Astrocyte (in vitro differentiated cells and primary cell): ENCODE data around the gene CLMN. TPM values are rescaled to one million over a fixed set of nuclear protein-coding genes. Genes with fewer than 3 reads are reported as not detected.

Experiments used
- DNase-seq: peaks from one replicate; pipeline ENCODE4 v3.0.0-alpha.2; 2010; ENCODE audit warnings: low read depth
- FAIRE-seq: peaks from 2 replicates; lab custom pipeline; 2011; peaks lifted over from hg19 to GRCh38; lab: Jason Lieb, UNC
- H2AFZ ChIP-seq: 2 replicates; pipeline ENCODE4 v1.6.0; 2012; ENCODE audit warnings: low read depth, low read length, inconsistent platforms
- H3K27ac ChIP-seq: 2 replicates; pipeline ENCODE4 v1.5.1; 2011; ENCODE audit warnings: low read depth, low read length, inconsistent platforms
- H3K27me3 ChIP-seq: 2 replicates; pipeline ENCODE4 v1.6.0; 2011; ENCODE audit warnings: low read length, inconsistent platforms; ENCODE audit not compliant: insufficient read depth
- H3K36me3 ChIP-seq: 2 replicates; pipeline ENCODE4 v1.5.1; 2011; ENCODE audit warnings: low read length, inconsistent platforms; ENCODE audit not compliant: insufficient read depth
- H3K4me1 ChIP-seq: 2 replicates; pipeline ENCODE4 v1.5.1; 2011; ENCODE audit warnings: low read length, inconsistent platforms; ENCODE audit not compliant: insufficient read depth
- H3K4me2 ChIP-seq: 2 replicates; pipeline ENCODE4 v1.6.0; 2012; ENCODE audit warnings: low read length, inconsistent platforms
- H3K4me3 ChIP-seq: 2 replicates; pipeline ENCODE4 v1.5.1; 2011; ENCODE audit warnings: low read depth, mild to moderate bottlenecking, low read length, inconsistent platforms; ENCODE audit not compliant: insufficient read depth
- H3K79me2 ChIP-seq: 2 replicates; pipeline ENCODE4 v1.6.0; 2012; ENCODE audit warnings: mild to moderate bottlenecking, low read length, inconsistent platforms; ENCODE audit not compliant: insufficient read depth
- H3K9ac ChIP-seq: 2 replicates; pipeline ENCODE4 v1.6.0; 2012; ENCODE audit warnings: mild to moderate bottlenecking, low read length, inconsistent platforms
- H3K9me3 ChIP-seq: 2 replicates; pipeline ENCODE4 v1.5.1; 2012; ENCODE audit warnings: low read depth, mild to moderate bottlenecking, low read length, inconsistent platforms; ENCODE audit not compliant: insufficient read depth
- H4K20me1 ChIP-seq: 2 replicates; pipeline ENCODE4 v1.6.0; 2012; ENCODE audit warnings: low read length, inconsistent platforms; ENCODE audit not compliant: insufficient read depth
- H3K27ac Mint-ChIP-seq: one replicate; pipeline ENCODE4 v1.8.0; 2021; ENCODE audit warnings: mild to moderate bottlenecking, mixed read lengths; ENCODE audit not compliant: unreplicated experiment
- H3K27me3 Mint-ChIP-seq: one replicate; pipeline ENCODE4 v1.8.0; 2021; ENCODE audit warnings: low read depth, mixed read lengths; ENCODE audit not compliant: unreplicated experiment
- H3K36me3 Mint-ChIP-seq: one replicate; pipeline ENCODE4 v1.8.0; 2021; ENCODE audit warnings: low read depth, mixed read lengths; ENCODE audit not compliant: unreplicated experiment
- H3K4me1 Mint-ChIP-seq: one replicate; pipeline ENCODE4 v1.8.0; 2021; ENCODE audit warnings: low read depth, mixed read lengths; ENCODE audit not compliant: unreplicated experiment
- H3K4me3 Mint-ChIP-seq: one replicate; pipeline ENCODE4 v1.8.0; 2021; ENCODE audit warnings: mild to moderate bottlenecking, moderate library complexity, mixed read lengths; ENCODE audit not compliant: unreplicated experiment
- H3K9me3 Mint-ChIP-seq: one replicate; pipeline ENCODE4 v1.8.0; 2021; ENCODE audit warnings: mild to moderate bottlenecking, mixed read lengths; ENCODE audit not compliant: unreplicated experiment
- CTCF ChIP-seq: IDR thresholded peaks from 2 replicates; pipeline ENCODE4 v1.5.1; 2011; ENCODE audit warnings: low read depth, mild to moderate bottlenecking, inconsistent platforms, low read length, moderate library complexity; ENCODE audit not compliant: insufficient read depth
- EZH2 ChIP-seq: IDR thresholded peaks from 2 replicates; pipeline ENCODE4 v1.6.1; 2012; ENCODE audit warnings: mild to moderate bottlenecking, low read length, inconsistent platforms; ENCODE audit not compliant: insufficient read depth
- total RNA-seq: library from RNA; stranded (reverse); gene quantifications from 2 replicates; pipeline ENCODE4 v1.2.1, GENCODE V29; 2021

The CLMN gene
- total RNA-seq, 1 donor from 2014 or later = 14.0 TPM

GRCh38 chr14:95345032-95345431, 25.3 kb upstream of the CLMN start:
- no peak overlapping the region for H3K9ac ChIP-seq
- no peak overlapping the region for H2AFZ ChIP-seq
- Mint-ChIP-seq H3K4me3 (no peak overlapping the region), H3K36me3 (no peaks in the 10 kb centered on the region), H3K4me1 (peaks cover 6% of the 10 kb centered on the region), H3K27ac (no peak overlapping the region), H3K27me3 (no peaks in the 10 kb centered on the region), H3K9me3 (peaks cover 4% of the 10 kb centered on the region)
- H3K9me3 ChIP-seq = no peaks in the 10 kb centered on the region
- H3K36me3 ChIP-seq = no peaks in the 10 kb centered on the region
- no peak overlapping the region for H3K4me3 ChIP-seq
- H3K4me1 ChIP-seq = no peaks in the 10 kb centered on the region
- FAIRE-seq (no peak), DNase-seq (no peak)
- no peak for TF ChIP-seq EZH2
- H3K27me3 ChIP-seq = no peaks in the 10 kb centered on the region
- H3K79me2 ChIP-seq = no peaks in the 10 kb centered on the region
- H3K4me2 ChIP-seq = no peak overlapping the region
- H3K27ac ChIP-seq = no peak overlapping the region
- H4K20me1 ChIP-seq = no peaks in the 10 kb centered on the region

GRCh38 chr14:95344536-95344935, 24.8 kb upstream of the CLMN start:
- Histone ChIP-seq H3K27ac (no peak overlapping the region), H3K9ac (no peak overlapping the region), H3K9me3 (no peaks in the 10 kb centered on the region), H3K36me3 (no peaks in the 10 kb centered on the region), H4K20me1 (no peaks in the 10 kb centered on the region), H3K79me2 (no peaks in the 10 kb centered on the region), H3K4me2 (no peak overlapping the region), H2AFZ (no peak overlapping the region), H3K4me3 (no peak overlapping the region), H3K27me3 (no peaks in the 10 kb centered on the region), H3K4me1 (no peaks in the 10 kb centered on the region)
- Mint-ChIP-seq H3K4me1 (peaks cover 6% of the 10 kb centered on the region), H3K9me3 (peaks cover 4% of the 10 kb centered on the region), H3K4me3 (no peak overlapping the region), H3K27ac (no peak overlapping the region), H3K36me3 (no peaks in the 10 kb centered on the region), H3K27me3 (no peaks in the 10 kb centered on the region)
- DNase-seq (no peak), FAIRE-seq (no peak)
- TF ChIP-seq CTCF = no peak
- TF ChIP-seq EZH2 = no peak

GRCh38 chr14:95341564-95341963, 21.9 kb upstream of the CLMN start:
- Mint-ChIP-seq H3K4me3 (no peak overlapping the region), H3K36me3 (no peaks in the 10 kb centered on the region), H3K27ac (no peak overlapping the region), H3K4me1 (peaks cover 1% of the 10 kb centered on the region), H3K27me3 (peaks cover 13% of the 10 kb centered on the region), H3K9me3 (peaks cover 9% of the 10 kb centered on the region)
- no peaks in the 10 kb centered on the region for H3K4me1 ChIP-seq
- H3K9ac ChIP-seq = no peak overlapping the region
- no peak overlapping the region for H3K4me2 ChIP-seq
- TF ChIP-seq EZH2 (no peak), CTCF (no peak)
- no peak overlapping the region for H2AFZ ChIP-seq
- DNase-seq (no peak), FAIRE-seq (no peak)
- H3K27me3 ChIP-seq = no peaks in the 10 kb centered on the region
- H3K4me3 ChIP-seq = no peak overlapping the region
- no peaks in the 10 kb centered on the region for H3K9me3 ChIP-seq
- no peak overlapping the region for H3K27ac ChIP-seq
- H3K79me2 ChIP-seq = no peaks in the 10 kb centered on the region
- H3K36me3 ChIP-seq = no peaks in the 10 kb centered on the region
- no peaks in the 10 kb centered on the region for H4K20me1 ChIP-seq
